Germinal center (tissue), 1 donor: Measurements from ENCODE around the gene TNS1.

ENCODE experiments used
- DNase-seq: peaks from one replicate; pipeline ENCODE4 v3.0.0; 2012; ENCODE audit warnings: mixed read lengths, low spot score

TNS1 gene

DNA sequence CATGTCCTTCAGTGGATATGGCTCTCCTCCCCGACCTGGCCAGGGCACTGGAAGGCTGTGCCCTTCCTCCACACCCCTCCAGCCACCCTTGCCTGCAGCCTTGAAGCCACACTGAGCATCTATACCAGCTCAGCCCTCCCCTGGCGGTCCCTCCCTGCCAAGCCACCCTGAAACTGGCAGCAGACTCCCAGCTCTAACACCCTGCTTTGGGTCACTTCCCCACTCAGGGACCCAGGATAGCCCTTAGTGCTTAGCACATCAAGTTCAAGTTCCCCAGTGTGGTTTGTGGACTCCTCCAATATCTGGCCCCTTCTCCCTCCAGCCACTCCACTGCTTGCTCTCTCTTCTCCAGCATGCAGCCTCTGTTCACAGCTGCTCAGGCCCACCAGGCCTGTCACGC is 89.4 kb downstream of the TNS1 start:
- DNase-seq, result no peak

DNA sequence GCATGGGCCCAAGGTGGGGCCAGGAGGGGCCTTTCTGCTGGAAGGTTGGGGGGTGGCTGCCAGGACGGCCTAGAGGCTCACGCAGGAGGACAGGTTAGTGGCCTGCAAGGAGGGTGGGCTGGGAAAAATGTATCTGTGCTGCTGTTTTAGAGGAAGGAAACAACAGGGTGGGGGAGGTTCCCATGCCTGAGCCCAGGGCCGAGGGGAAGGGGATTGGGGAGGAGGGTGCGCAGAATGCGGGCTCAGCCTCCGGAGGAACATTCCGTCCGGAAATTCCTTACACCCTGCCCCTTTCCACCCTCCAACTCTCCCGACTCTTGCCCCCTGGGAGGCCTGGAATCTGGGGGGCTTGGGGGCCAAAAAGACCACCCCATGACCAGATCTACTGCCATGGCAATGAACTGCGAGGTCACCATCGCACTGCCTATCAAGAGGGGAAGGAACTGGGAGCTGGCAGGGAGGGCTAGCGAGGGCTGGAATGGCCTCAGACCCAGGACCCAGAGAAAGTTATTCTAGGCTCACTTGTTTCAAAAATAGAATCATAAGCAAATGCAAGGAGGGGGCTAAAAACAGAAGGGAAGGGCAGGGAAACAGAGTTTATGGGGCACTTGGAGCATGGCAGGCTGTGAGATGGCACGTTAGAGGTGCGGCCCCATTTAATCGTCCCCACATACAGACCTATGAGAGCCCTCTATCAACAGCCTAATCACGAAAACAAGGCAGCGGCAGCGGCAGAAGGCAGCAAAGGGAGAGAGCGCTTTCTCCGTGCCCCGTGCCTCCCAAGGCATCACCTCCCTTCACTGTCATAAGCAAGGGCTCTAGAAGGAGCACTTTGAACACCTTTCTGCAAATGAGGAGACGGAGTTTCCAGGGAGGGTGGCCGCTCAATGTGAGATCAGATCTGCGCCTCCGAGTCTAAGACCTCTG is 90.4 kb downstream of the TNS1 start:
- DNase-seq, result no peak

DNA sequence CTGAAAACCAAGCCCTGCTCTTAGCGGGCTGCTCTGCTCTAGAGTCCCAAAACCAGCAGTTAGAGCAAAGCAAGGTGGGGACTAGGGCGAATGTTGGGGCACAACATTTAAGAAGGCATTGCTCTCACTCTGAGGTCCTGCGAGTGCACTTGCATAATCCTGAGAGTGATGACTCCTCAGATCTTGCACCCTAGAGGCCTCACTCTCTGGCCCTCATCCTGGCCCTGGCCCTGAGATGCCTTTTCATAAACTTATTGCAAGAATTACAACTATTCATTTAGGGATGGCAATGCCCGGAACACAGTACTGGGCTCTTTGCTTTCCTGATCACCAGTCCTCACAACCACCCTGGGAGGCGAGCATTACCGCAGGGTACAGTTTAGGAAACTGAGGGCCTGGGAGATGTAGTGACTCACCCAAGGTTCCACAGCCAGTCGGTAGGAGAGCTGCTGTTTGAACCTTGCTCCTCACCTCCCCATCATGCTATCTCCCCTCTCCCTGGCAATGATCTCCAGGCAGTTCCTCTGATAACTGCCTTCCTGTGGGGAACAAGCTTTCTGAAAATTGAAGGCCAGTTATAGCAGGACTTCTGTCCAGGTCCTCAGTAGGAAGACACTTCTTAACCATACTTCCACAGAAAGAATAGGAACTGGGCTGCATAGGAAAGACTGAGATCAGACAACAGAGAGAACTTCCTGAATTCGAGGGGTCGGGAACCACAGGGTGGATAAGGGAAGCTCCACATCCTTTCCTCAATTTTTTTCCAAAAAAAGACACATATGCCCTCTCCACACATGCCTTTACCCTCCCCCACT is 91.3 kb downstream of the TNS1 start:
- no peak for DNase-seq

DNA sequence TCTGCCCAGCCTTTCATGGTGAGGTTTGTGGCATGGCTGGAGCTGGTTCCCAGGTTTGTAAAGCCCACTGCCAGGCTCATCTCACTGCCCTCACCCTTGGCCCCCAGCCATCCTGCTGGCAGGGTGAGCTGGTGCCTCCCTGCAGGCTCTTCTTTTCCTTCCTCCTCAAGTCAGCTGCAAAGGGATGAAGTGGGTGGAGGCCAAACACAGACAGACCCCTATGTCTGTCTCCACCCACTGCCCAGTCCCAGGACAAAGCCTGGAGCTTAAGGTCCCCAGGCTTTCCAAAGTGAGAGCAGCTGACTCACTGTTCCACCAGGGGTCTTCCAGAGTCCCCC is 92.0 kb downstream of the TNS1 start:
- no peak for DNase-seq

DNA sequence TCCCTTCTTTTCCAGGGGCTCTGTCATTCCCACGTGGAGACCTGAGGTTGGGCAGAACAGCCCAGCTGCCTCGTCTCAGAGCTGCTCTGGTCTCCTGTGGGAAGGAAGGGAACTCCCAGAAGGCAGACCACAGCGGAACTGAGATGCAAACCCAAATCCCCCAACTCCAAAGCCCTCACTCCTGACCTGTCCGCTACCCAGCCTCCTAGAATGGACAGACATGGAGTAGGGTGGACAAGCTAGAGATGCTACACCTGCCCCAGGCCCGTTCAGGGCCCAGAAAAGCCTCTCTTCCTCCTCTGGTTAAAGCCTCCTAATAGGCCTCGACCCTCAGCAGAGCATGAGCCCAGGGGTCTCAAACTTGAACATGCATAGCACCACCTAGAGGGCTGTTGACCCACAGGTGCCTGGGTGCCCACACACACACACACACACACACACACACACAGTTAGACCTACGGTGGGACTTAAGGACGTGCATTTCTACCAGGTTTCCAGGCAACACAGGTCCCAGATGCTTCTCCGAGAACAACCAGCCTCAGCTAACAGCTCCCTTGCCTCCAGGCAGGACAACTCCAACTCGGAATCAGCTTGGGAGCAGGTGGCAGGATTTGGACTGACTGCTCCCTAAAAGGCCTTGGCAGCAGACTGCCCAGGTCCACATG is 93.5 kb downstream of the TNS1 start:
- no peak for DNase-seq

DNA sequence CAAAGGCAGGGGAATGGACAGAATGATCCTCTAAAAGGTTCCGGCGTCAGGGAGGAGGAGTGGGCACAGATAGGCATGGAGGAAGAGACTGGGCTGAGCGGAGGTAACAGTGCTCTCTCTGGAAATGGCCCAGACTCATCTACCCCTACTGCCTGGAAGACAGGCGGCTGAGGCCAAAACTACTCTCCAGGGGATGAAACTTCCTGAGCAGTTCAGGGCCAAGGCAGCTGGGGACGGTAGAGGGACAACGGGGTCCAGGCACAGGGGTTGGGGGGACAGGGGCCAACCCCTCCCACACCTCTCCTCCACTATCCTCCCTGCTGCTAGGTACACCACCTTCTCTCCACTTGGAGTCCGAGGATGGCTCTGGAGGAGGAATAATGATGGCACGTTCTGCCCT is 94.3 kb downstream of the TNS1 start:
- DNase-seq, result no peak

DNA sequence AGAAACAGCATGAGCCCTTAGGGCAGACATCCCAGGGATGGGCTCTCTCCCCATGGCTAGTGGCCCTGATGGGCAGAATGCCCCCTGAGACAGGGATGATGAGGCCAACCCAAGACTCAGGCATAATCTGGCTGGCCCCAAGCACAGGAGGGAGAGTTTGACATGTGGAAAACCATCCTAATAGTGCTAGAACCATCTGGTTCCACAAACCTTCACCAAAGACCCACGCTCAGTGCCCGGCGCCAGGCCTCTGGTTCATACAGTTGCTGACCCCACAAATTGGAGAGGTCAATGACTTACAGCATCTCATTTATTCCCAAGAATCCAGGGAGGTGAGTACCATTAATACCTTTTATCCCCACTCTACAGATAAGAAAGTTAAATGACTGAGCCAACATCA is 95.5 kb downstream of the TNS1 start:
- DNase-seq, result no peak

DNA sequence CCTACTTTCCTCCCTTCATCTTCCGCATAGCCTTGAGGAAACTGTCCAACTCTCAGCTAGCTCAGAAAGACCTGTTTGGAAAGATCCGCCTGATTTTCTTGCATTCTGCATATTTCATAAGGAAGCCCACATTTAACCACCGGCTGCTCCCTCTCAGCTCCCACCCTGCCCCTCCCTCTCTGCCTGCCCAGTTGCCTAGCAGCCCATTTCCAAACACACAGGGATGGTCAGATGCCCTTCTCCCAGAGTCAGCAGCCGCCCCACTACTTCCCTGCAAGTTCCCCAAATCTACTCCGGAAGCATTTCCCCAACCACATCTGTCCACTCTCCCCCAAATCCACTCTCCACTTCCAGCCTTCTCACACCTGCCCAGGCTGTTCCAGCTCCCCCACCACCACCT is 96.0 kb downstream of the TNS1 start:
- no peak for DNase-seq

DNA sequence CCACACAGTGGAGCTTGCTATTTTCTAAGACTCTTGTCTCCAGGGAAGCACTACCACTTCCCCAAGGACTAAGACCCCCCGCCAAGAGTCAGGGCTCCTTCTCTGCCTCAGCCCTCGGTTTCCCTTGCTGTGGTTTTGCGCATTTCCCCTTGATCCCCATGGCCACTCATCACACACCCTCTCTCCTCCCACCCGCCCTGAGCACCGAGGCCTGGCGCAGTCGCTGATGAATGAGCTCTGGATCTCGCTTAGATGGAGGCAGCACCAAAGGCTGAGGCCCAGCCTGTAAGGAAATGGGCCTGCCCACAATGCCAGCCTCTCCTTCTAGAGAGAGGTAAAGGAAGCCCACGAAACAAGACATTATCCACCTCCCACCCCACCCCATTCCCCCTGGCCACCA is 96.9 kb downstream of the TNS1 start:
- DNase-seq, result no peak

DNA sequence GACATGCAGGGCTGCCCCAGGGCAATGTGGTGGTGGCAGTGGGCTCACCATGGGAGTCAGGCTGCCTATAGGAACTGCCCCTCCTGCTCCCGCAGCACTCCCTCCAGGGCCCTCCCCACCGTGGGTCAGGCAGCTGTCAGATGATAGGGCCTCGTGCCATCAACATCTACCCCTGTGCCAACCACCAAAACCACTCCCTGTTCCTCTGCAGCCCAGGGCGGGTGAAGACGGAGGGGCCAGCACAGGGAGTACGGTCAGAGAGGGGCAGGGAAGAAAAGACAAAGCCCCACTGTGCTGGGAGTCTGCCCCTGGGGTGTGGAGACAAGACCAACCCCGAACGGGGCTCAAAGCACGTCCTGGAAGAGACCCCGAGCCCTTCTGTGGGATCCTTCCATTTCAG is 97.4 kb downstream of the TNS1 start:
- no peak for DNase-seq

DNA sequence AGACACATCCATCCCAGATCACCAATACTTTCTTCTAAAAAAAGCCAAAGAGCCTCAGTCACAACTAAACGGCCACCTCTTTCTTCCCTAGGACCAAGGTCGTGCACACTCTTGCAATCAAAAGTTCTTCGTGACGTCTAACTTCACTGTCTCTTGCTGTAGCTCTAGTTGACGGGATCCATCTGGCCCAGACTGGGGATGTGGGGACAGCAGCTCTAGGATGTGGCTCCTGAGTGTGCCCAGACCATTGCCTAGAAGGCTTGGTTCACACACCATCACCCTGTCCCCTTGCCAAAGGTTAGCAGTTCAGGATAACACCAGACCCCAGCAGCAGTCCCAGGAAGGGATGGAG is 98.2 kb downstream of the TNS1 start:
- DNase-seq, result no peak

DNA sequence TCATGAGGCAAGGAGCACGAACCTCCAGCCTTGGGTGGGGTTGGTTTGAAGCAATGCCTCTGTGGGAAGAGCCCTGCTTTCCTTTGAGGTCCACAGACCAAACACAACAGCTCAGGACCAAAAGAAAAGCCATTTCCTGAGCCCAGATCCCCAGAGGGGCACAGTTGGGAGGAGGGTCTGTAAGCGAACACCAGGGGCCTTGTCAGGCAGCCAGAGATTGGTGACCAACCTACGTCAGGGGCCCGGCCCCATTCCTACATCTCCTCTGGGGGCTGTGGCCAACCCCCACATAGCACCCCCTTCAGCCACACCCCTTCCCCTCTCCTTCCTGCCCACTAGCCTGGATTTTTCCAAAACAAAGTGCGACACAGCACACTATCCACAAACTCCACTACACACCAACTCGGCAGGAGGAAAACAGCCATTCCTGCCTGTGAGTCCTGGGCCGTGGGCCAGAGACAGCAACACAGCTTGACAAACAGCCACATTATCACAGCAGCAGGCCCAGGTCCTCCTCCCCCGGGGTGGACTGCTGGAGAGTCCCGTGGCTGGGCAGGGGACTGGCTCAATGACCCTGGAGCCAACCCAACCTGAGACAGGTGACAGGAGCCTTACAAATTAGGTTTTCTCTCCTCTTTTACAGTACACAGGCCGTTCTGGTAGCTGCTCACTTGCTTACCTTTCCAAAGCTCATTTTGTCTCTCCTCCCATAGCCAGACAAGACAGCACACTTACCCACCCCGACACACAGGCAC is 98.8 kb downstream of the TNS1 start:
- DNase-seq, result no peak

DNA sequence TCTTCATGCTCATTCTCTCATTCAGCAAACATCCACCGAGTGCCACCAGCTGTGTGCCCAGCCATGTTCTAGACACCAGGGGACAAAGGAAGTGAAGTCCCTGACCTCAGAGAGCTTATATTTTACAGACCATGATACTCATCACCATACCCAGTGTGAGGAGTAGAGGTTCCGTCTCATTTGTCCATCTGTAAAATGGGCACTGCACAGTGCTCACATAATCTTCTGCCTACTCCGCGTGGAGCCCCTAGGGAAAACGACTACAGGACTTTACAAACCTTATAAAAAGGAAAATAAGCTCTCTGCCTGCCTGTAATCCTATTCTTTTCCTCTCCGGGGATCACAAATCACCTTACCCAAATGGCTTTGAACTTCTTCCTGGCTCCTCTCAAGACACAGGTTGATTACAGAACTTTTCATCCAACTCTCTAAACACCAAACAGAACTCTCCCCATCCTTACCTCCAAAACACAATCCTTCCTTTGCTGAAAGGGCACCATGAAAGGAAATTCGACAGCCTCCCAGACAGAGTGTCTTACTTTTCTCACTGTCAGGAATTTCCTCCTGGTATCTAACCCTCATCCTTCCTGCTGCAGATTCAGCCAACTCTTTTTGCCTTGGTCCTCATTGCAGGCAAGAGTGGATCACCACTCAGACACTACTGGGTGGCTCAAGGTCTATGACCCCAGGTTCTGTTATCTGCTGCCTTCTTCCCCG is 99.5 kb downstream of the TNS1 start:
- no peak for DNase-seq

DNA sequence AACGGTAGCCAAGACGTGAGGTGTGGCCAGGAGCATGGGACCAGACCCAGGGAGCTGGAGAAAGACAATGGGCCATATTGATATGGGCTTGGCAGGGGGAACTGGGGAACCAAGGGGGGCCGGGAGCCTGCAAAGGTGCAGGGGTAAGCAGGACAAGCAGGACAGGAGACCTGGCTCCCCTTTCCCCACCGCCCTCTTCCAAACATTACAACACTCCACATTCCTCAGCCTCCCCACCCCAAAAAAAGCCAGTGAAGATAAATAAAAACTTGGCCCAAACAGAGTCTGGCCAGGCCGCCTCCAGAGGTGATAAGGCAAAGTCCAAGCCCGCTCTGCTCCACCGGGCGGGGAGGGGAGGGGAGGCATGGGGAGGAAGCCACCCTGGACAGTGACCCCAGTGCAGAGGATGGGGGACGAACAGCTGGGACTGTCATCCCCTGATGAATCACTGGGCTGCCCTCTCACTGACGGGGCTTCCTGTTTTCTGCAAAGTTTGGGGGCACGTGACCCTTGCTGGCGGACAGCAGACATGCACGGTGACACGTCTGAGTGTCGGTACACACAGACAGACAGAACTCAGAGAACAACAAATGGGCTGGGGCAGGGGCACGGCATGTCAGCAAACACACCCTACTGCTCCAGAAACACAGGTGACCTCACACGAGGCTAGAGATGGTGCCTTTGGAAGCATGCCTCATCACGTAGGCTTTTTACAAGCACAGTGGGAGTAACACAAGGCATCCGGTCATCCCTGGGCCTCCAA is 100.2 kb downstream of the TNS1 start:
- DNase-seq, result no peak

DNA sequence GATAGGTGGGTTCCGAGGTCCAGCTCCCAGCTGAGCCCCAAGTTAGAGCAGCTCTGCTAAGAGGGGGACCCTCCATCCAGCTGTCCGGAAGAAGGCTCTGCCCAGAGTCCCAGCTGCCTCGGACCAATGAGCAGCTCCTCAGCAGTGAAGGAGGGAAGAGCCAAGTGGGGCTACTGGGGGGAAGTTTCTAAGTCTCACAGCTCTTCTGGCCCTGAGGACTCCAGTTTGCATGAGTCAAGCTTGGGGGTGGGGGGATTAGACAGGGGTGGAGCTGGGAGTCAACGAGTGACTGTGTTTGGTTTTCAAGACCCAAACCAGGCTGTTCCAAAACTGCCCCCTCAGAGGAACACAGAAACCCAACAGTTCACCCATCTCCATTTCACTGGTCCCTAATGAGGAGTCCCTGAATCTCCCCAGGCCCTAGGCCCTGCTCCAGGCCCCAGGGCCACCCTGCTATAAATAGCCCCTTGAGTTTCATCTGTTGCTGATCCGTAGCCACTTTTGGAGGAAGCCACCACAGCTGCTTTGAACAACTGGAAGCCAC is 100.9 kb downstream of the TNS1 start:
- no peak for DNase-seq

DNA sequence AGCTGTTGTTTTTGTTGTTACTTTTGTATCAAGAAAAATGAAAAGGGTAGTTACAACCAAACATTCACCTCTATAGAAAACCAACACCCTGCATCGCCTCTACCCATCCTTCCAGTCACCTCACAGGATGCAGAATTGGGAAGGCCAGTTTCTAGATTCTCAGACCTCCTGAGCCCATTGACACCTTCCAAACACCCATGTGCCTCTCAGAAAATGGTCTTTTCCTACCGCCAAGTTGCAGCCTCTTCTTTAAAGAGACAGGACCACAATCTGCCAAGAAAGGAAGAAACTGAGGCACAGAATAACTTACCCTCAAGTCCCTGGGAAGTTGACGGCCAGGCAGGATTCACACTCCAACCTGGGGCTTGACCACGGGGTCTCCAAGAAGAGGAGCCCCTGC is 101.4 kb downstream of the TNS1 start:
- DNase-seq, result no peak

DNA sequence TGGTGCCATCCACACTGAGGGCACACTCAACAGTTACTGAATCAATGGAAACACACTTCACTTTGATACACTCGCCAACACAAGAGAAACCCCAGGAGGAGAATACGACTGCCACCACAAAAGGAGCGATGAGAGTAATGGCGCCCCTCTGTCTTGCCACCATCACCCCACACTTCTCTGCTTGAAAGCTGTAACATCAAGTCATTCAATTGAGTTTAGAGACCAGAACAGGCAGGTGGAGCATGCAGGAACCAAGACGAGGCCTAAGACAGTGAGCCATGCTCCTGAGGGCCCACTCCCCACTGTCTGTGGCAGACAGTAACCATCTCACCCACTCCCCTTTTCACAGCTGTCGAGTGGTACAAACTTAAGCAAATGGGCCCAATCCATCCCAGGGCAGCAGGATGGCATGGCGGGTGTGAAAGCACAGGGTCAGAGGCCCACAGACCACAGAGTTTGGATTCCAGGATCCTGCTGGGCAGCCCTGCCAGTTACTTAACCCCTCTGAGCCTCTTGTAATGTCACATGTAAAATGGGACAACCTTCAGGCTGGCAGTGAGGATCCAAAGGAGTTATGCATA is 101.9 kb downstream of the TNS1 start:
- DNase-seq, result no peak

DNA sequence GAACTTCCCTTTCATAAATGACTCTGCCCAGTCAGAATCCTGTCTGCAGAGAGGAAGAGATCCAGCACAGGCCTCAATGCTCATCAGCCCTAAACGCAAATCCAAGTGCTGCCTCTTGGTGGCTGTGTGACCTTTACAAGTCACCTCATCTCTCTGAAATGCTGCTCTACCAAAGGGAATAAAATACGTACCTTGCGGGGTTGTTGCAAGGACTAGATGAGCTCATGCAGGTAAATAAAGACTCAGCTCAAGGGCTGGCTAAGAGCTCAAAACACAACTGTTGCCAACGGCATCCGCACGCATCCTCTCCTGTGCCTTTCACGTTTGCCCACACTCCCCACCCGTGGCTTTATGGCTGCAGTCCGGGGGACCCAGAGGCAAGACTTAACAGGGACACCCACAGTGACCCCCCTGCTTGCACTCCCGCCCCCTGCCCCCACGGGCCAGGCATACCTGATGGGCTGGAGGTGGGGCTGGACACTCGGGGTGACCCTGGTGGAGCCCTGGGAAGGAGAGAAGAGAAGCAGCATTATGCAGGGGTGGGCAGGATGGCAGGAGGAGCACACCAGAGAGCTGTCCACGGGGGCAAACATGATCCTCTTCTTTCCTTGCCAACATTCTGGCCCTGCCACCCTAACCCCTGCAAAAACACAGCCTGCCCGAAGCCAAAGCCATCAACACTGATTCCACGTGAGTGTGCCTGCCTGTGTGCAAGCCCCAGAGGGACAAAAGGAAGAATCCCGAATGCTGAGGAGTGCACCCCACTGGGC is 102.6 kb downstream of the TNS1 start:
- DNase-seq, result no peak

DNA sequence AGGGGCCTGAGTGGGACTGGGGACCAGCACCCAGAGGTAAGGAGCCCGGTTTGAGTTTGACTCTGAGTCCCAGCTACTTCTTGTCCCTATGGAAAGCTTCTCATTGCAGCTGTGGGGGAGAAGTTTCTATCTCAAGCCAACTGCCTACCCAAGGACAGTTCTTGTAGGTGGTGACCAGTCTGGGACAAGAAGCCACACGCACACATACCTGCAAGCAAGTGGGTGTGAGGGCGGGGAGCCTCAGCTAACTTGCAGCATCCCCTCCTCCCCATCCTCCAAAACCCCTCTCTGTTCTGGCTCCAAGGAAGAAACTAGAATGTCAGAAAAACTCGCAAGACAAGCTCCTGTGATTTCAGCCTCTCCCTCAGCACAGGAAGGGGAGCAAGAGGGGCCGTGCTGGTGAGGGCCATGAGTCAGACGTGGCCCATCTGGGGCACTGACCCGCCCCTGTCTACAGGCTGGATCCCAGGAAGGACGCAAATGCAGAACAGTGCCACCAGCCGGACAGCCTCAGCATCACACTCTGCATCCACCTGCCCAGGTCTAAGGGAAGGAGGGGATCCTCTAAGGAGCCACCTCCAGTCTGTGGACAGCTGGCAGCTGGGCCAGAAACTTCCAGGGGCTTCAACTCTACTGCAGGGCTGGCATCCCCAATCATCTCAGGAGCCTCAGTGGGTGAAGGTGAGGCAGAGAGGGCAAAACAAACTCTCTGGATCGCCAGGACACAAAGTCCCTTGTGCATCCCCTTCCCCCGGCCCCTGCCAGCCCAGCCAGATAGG is 103.4 kb downstream of the TNS1 start:
- DNase-seq, result peak; percentile 54
